BLaER1 treated with 17β-estradiol and CSF1 and Interleukin-3, amounts not matched to agents 10 nM and 100 nM (cell line): Measurements from ENCODE around the gene NOTCH3.

ENCODE experiments used
- H3K27ac ChIP-seq, 11 experiments: shearing (Covaris generic); formaldehyde crosslinking; 2 replicates each; pipeline ENCODE4 v1.8.1; 2022
- H3K27me3 ChIP-seq, 11 experiments: shearing (Covaris generic); formaldehyde crosslinking; 2 replicates each; pipeline ENCODE4 v1.8.1; 2022
- H3K36me3 ChIP-seq, 11 experiments: shearing (Covaris generic); formaldehyde crosslinking; 2 replicates each; pipeline ENCODE4 v1.8.1; 2022
- H3K4me1 ChIP-seq, 10 experiments: shearing (Covaris generic); formaldehyde crosslinking; 2 replicates each; pipeline ENCODE4 v1.8.1; 2022
- H3K4me2 ChIP-seq, 11 experiments: shearing (Covaris generic); formaldehyde crosslinking; 2 replicates each; pipeline ENCODE4 v1.8.1; 2022
- H3K4me3 ChIP-seq, 10 experiments: shearing (Covaris generic); formaldehyde crosslinking; 2 replicates each; pipeline ENCODE4 v1.8.1; 2022
- H3K9ac ChIP-seq, 11 experiments: shearing (Covaris generic); formaldehyde crosslinking; 2 replicates each; pipeline ENCODE4 v1.8.1; 2022
- H3K9me3 ChIP-seq, 11 experiments: shearing (Covaris generic); formaldehyde crosslinking; replicated peaks in 1 of 11; 2 replicates each; pipeline ENCODE4 v1.8.1; 2022
- H4K20me1 ChIP-seq, 11 experiments: shearing (Covaris generic); formaldehyde crosslinking; 2 replicates each; pipeline ENCODE4 v1.8.1; 2022
- Cebpa-rat ChIP-seq, 11 experiments: shearing (Covaris generic); IDR thresholded peaks; 2 replicates each; pipeline ENCODE4 v1.8.1; 2022

Gene NOTCH3

GRCh38 chr19:15246198-15246481, 45.3 kb upstream of the NOTCH3 start:
- H3K4me1 ChIP-seq, result peaks cover 43 to 69% (median 56%) of the 10 kb centered on the region in 10 experiments
- H3K27ac ChIP-seq, result peak overlapping the region in 6 of 11 experiments; percentile 26 to 65 (median 52); a peak in 9 of 22 replicates
- no peak overlapping the region for H3K4me3 ChIP-seq
- peaks cover 84 to 94% (median 92%) of the 10 kb centered on the region in 11 experiments for H3K36me3 ChIP-seq
- H3K4me2 ChIP-seq, result peak overlapping the region in 6 of 11 experiments; percentile 60 to 89 (median 83); a peak in 9 of 22 replicates
- peak overlapping the region in 6 of 11 experiments; percentile 22 to 67 (median 64); a peak in 7 of 22 replicates for H3K9ac ChIP-seq
- no peaks in the 10 kb centered on the region for H3K27me3 ChIP-seq
- H3K9me3 ChIP-seq, result no peaks in the 10 kb centered on the region
- H4K20me1 ChIP-seq, result peaks cover 74 to 94% (median 92%) of the 10 kb centered on the region in 11 experiments
- no peak for TF ChIP-seq Cebpa-rat (IDR thresholded peaks at IDR 0.05)

GRCh38 chr19:15245370-15246197, 44.8 kb upstream of the NOTCH3 start:
- Histone ChIP-seq H3K9ac (peak overlapping the region in 5 of 11 experiments; percentile 22 to 67 (median 65); a peak in 6 of 22 replicates), H3K4me1 (peaks cover 38 to 63% (median 51%) of the 10 kb centered on the region in 10 experiments), H3K9me3 (no peaks in the 10 kb centered on the region), H3K27me3 (no peaks in the 10 kb centered on the region), H4K20me1 (peaks cover 74 to 94% (median 92%) of the 10 kb centered on the region in 11 experiments), H3K36me3 (peaks cover 85 to 95% (median 92%) of the 10 kb centered on the region in 11 experiments), H3K4me2 (peak overlapping the region in 4 of 11 experiments; percentile 80 to 89 (median 86); a peak in 8 of 22 replicates), H3K27ac (peak overlapping the region in 3 of 11 experiments; percentile 39 to 61 (median 59); a peak in 4 of 22 replicates), H3K4me3 (no peak overlapping the region)
- TF ChIP-seq Cebpa-rat (IDR thresholded peaks at IDR 0.05), result no peak

DNA sequence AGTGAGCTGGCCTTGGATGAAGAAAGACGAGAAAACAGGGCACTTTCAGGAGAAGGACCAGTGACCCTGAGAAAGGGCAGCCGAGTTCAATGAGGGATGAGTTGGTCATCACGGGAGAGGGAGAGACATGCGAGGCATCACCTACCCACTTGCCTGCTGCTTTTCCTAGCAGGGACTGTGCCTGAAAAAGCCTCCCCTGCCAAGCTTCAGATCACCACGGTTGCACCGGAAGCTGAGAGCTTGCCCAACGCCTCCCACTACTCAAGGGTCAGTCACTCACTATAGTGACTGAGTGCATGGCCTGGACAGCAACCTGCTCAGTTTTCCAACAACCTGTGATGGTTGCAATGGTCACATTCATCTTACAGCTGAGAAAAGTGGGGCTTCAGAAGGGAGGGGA, 44.0 kb upstream of the NOTCH3 start:
- Histone ChIP-seq H3K4me1 (peaks cover 30 to 55% (median 43%) of the 10 kb centered on the region in 10 experiments), H3K27me3 (no peaks in the 10 kb centered on the region), H3K4me2 (no peak overlapping the region), H4K20me1 (peaks cover 74 to 94% (median 92%) of the 10 kb centered on the region in 11 experiments), H3K36me3 (peaks cover 85 to 95% (median 92%) of the 10 kb centered on the region in 11 experiments), H3K4me3 (no peak overlapping the region), H3K9me3 (no peaks in the 10 kb centered on the region), H3K27ac (0 out of 22 replicates have a peak overlapping the region, but pooled peaks of 1 of the 11 experiments have one; percentile 59), H3K9ac (peak overlapping the region in 3 of 11 experiments; percentile 15 to 66 (median 35); a peak in 3 of 22 replicates)
- TF ChIP-seq Cebpa-rat (IDR thresholded peaks at IDR 0.05), result no peak

DNA sequence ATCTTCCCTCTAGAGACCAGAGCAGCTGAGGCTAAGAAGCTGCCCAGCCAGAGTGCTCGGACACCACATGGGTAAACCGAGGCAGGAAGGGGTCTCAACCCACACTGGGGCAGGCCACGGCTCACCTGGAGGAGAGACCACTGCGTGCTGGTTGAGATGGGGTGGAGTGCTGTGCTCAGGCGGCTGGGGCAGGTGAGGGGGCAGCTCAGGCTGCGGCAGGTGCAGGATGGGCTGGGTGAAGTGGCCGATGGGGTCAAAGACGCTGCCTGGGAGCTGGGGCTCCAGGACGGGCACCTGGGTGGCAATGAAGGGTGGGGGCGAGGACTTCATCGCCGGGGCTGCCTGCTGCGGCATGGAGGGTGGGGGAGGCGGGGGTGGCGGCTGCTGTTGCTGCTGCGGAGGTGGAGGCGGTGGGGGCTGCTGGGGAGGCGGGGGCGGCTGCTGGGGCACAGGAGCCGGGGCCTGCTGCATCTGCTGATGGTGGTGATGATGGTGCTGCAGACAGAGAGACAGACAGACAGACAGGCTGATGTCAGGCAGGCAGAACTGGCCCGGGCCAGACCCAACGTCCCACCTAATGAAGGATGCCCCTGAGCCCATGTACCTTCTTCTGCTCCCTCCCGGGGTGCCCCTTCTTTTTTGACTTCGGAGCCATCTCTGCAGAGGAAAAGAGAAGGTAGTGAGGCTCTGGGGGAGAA, 43.5 kb upstream of the NOTCH3 start:
- Histone ChIP-seq H3K9ac (peak overlapping the region in 3 of 11 experiments; percentile 15 to 66 (median 35); a peak in 2 of 22 replicates), H3K4me3 (no peak overlapping the region), H4K20me1 (peaks cover 73 to 94% (median 92%) of the 10 kb centered on the region in 11 experiments), H3K9me3 (no peaks in the 10 kb centered on the region), H3K36me3 (peaks cover 87 to 95% (median 93%) of the 10 kb centered on the region in 11 experiments), H3K27ac (no peak overlapping the region), H3K4me2 (no peak overlapping the region), H3K27me3 (no peaks in the 10 kb centered on the region), H3K4me1 (peaks cover 25 to 50% (median 37%) of the 10 kb centered on the region in 10 experiments)
- TF ChIP-seq Cebpa-rat (IDR thresholded peaks at IDR 0.05), result no peak

- Histone ChIP-seq H3K4me1 (peaks cover 16 to 41% (median 29%) of the 10 kb centered on the region in 10 experiments), H3K4me3 (no peak overlapping the region), H3K36me3 (peaks cover 88 to 95% (median 93%) of the 10 kb centered on the region in 11 experiments), H3K27ac (no peak overlapping the region), H3K27me3 (no peaks in the 10 kb centered on the region), H3K9ac (no peak overlapping the region), H4K20me1 (peaks cover 69 to 94% (median 90%) of the 10 kb centered on the region in 11 experiments), H3K9me3 (no peaks in the 10 kb centered on the region), H3K4me2 (no peak overlapping the region)
- no peak for TF ChIP-seq Cebpa-rat (IDR thresholded peaks at IDR 0.05)
Measured at GRCh38 chr19:15243236-15243957, 42.6 kb upstream of the NOTCH3 start.

GRCh38 chr19:15241259-15241910, 40.6 kb upstream of the NOTCH3 start:
- Histone ChIP-seq H3K4me3 (no peak overlapping the region), H3K27ac (no peak overlapping the region), H4K20me1 (peaks cover 61 to 91% (median 87%) of the 10 kb centered on the region in 11 experiments), H3K27me3 (no peaks in the 10 kb centered on the region), H3K36me3 (peaks cover 89 to 95% (median 92%) of the 10 kb centered on the region in 11 experiments), H3K4me1 (peaks cover 5 to 24% (median 13%) of the 10 kb centered on the region in 10 experiments), H3K9me3 (no peaks in the 10 kb centered on the region), H3K9ac (no peak overlapping the region; a peak in 1 of 22 replicates), H3K4me2 (no peak overlapping the region)
- TF ChIP-seq Cebpa-rat (IDR thresholded peaks at IDR 0.05), result no peak

DNA sequence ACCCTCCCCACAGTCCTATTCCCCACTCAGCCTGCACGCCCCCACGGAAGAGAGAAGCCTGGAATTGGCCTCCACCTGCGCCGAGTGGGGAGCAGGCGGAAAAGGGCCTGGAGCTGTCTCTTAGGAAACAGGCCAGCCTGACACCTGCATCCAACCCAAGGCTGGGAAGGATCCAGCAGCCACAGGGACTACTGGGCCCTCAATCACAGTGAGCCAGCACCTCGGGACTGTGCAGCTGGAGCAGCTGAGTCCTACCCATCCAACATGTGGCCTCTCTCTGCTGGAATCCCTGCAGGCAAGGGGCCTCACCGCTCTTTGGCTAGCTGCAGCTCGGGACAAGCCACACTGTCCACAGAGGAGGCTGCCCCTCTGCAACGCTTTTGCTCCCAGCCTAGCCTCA, 39.7 kb upstream of the NOTCH3 start:
- Histone ChIP-seq H3K4me1 (peaks cover 10 to 24% (median 14%) of the 10 kb centered on the region in 10 experiments), H3K4me2 (no peak overlapping the region), H3K4me3 (no peak overlapping the region), H3K36me3 (peaks cover 87 to 95% (median 92%) of the 10 kb centered on the region in 11 experiments), H3K27ac (no peak overlapping the region), H3K9me3 (no peaks in the 10 kb centered on the region), H3K9ac (no peak overlapping the region; a peak in 2 of 22 replicates), H4K20me1 (peaks cover 55 to 91% (median 87%) of the 10 kb centered on the region in 11 experiments), H3K27me3 (no peaks in the 10 kb centered on the region)
- TF ChIP-seq Cebpa-rat (IDR thresholded peaks at IDR 0.05), result no peak

- Histone ChIP-seq H3K27ac (no peak overlapping the region), H3K9ac (no peak overlapping the region), H3K4me3 (no peak overlapping the region), H3K4me1 (peaks cover 21 to 27% (median 24%) of the 10 kb centered on the region in 10 experiments), H3K9me3 (no peaks in the 10 kb centered on the region), H3K4me2 (no peak overlapping the region), H3K27me3 (peaks cover 0 to 3% (median 0%) of the 10 kb centered on the region in 11 experiments; a peak in 3 of 22 replicates), H3K36me3 (peaks cover 76 to 92% (median 89%) of the 10 kb centered on the region in 11 experiments), H4K20me1 (peaks cover 56 to 91% (median 83%) of the 10 kb centered on the region in 11 experiments)
- TF ChIP-seq Cebpa-rat (IDR thresholded peaks at IDR 0.05), result no peak
Measured at GRCh38 chr19:15239337-15239949, 38.6 kb upstream of the NOTCH3 start.
